SK-N-SH treated with all-trans-retinoic acid at 6 μM for 48 hours (cell line): ENCODE results near the gene SLC6A3.

Experiments used
- TCF4 ChIP-seq: fragments of 250-450 bp; sonication (Bioruptor Pico); IDR thresholded peaks from 2 replicates; pipeline ENCODE4 v1.8.0; 2021; ENCODE audit warnings: mild to moderate bottlenecking, moderate library complexity, borderline replicate concordance
- TOX ChIP-seq: fragments of 250-450 bp; sonication (Bioruptor Pico); IDR thresholded peaks from 2 replicates; pipeline ENCODE4 v1.8.0; 2021; ENCODE audit warnings: mild to moderate bottlenecking, moderate library complexity, borderline replicate concordance
- ZFP30 ChIP-seq: fragments of 450-650 bp; formaldehyde crosslinking; IDR thresholded peaks from 2 replicates; pipeline ENCODE4 v1.5.0; 2022; ENCODE audit warnings: mild to moderate bottlenecking, moderate library complexity
- ZNF565 ChIP-seq: fragments of 450-650 bp; formaldehyde crosslinking; conservative IDR thresholded peaks from 2 replicates; pipeline ENCODE4 v1.5.0; 2020; ENCODE audit warnings: low read depth, mild to moderate bottlenecking, moderate library complexity

GRCh38 chr5:1483064-1483463, 37.8 kb upstream of the SLC6A3 start:
- TF ChIP-seq TOX (CRISPR knock-in tag) (no peak), ZNF565 (no peak), ZFP30 (no peak), TCF4 (CRISPR knock-in tag) (no peak)
